Hematopoietic multipotent progenitor cell treated with erythropoietin and hydrocortisone succinate and interleukin-3 and kit ligand, for 4 days (in vitro differentiated cells): ENCODE data around the gene COL20A1.

Experiments
- DNase-seq: peaks from one replicate; pipeline ENCODE4 v3.0.0-alpha.2; 2015

The COL20A1 gene

DNA sequence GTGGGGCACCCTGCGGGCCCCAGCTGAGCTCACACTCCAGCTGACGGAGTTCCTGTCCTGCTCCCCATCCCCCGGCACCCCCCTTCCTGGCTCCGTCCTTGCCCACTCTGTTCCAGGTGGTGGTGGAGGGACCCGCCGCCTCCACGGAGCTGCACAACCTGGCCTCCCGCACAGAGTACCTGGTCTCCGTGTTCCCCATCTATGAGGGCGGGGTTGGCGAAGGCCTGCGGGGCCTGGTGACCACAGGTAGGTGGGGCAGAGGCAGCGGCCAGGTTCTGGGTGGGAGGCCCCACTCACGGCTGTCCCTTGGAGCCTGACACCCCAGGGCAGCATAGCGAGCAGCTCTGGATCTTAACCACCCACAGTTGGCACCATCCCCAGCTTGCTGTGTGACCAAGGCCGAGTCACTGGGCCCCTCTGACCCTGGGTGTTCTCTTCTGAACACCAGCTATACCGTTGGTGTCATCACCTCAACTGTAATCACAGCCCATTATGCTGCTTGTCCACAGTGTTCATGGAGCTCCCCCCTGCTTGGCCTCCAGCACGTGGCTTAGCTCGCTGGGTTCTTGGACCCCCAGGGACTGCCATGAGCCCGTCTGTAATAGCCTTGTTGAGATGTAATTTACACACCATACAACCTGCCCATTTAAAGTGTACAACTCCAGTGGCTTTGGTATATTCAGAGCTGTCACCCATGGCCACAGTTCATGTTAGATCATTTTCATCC lies 17.4 kb downstream of the COL20A1 start:
- DNase-seq: no peak

DNA sequence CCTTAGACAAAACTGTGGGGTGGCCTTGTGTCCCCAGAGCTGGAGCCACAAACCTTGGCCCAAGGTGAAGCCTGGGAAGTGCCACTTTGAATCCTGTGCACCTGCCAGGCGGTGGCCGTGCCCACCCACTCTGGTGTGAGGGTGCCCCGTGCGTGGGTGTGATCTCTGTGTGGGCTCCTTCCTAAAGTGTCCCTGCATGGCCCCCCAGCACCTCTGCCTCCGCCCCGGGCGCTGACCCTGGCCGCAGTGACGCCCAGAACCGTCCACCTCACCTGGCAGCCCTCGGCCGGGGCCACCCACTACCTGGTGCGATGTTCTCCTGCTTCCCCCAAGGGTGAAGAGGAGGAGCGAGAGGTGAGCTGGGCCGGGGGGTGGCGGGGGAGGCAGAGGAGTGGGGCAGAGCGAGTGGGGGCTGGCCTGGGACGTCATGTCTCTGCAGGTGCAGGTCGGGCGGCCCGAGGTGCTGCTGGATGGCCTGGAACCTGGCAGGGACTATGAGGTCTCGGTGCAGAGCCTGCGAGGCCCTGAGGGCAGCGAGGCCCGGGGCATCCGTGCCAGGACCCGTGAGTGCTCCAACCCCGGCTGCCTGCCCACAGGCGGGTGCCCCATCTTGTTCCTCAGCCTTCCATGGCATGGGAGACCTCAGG lies 18.3 kb downstream of the COL20A1 start:
- DNase-seq: no peak

DNA sequence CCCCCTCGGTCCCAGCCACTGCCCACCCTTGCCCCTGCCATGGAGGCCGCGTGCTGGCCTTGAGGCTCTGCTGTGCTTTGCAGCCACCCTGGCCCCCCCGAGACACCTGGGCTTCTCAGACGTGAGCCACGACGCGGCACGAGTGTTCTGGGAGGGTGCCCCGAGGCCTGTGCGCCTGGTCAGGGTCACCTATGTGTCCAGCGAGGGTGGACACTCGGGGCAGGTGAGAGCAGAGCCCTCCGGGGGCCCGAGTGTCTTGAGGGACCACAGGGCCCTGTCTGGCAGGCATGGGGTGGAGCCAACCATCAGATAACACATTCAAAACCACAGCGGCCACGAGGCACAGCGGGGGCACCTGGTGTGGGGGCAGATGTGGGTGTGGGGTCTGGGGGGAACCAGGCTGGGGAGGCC lies 18.9 kb downstream of the COL20A1 start:
- no peak for DNase-seq

GRCh38 chr20:63312273-63312672 lies 19.3 kb downstream of the COL20A1 start:
- no peak for DNase-seq

DNA sequence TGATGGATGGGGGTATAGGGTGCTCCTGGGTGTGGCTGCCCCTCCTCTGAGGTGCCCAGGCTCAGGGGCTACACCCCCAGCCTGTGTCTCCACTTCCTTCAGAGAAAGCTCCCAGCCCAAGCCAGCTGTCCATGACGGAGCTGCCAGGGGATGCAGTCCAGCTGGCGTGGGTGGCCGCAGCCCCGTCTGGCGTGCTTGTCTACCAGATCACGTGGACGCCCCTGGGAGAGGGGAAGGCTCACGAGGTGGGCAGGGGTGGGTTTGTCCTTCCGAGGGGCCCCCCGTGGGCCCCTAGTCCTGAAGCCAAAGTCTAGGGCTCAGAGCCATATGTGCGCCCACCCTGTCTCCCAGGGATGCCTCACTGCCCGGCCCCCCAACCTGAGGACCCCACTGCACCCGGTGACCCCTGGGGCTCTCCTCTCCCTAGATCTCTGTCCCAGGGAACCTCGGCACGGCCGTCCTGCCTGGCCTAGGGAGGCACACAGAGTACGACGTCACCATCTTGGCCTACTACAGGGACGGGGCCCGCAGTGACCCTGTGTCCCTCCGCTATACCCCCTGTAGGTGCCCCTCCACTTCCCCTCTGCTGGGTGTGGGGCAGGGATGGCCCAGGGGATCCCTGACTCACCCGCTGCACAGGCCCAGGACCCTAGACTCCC lies 19.8 kb downstream of the COL20A1 start:
- DNase-seq: no peak

DNA sequence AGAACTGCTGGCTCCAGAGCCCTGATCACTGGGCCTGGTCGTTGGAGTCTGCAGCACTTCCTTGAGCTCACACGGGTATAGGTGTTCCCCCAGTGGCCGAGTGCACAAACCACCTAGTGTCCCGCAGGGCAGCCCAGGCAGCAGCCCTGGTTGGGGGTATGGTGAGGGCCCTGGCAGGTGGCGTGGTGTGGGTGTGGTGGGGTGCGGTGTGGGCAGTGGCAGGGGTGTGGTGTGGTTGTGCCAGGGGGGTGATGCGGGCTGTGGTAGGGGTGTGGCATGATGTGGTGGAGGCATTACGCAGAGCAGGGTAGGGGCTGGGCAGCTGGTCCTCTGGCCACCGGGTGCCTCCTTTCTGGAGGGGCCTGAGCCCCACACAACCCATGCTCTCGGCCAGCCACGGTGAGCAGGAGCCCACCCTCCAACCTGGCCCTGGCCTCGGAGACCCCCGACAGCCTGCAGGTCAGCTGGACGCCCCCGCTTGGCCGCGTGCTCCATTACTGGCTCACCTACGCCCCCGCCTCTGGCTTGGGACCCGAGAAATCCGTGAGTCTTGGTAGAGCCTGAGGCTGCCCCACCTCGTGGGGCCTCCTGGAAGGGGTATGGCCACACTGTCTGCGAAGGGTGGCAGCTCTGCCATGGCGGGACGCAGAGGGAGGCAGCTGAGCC lies 20.5 kb downstream of the COL20A1 start:
- no peak for DNase-seq

DNA sequence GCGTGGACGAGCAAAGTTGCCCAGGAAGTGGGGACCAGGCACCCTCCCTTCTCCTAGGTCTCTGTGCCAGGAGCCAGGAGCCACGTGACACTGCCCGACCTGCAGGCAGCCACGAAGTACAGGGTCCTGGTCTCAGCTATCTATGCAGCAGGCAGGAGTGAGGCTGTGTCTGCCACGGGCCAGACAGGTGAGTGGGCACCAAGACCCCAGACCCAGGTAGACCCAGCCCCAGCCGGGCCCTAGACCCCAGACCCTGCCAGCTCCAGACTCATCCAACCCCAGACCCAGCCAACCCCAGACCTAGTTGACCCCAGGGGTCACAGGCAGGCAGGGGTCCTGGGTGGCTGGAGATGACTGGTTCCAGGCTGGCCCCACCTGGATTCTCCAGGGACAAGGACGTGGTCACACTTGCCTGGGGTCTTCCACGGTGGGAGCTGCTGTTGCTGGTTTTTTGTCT lies 21.1 kb downstream of the COL20A1 start:
- no peak for DNase-seq

- no peak for DNase-seq
These were observed 21.7 kb downstream of the COL20A1 start for GRCh38 chr20:63314566-63315239.

- DNase-seq: no peak
These were observed 22.3 kb downstream of the COL20A1 start for GRCh38 chr20:63315240-63315689.

- no peak for DNase-seq
These were observed 22.9 kb downstream of the COL20A1 start for GRCh38 chr20:63315731-63316491.

DNA sequence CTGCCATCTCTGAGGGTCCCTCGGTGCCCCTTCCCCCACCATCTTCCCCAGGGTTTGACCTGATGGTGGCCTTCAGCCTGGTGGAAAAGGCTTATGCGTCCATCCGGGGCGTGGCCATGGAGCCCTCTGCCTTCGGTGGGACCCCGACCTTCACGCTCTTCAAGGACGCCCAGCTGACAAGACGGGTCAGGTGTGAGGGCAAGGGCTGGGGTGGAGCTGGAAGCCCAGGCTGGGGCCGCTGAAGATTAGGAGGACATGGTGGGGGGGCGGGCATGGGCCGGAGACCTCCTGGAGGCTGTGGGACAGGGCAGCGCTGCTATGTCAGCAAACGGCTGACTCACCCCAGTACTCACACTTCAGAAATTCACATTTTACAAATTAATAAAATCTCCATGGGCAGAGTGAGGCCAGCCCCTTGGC lies 23.5 kb downstream of the COL20A1 start:
- DNase-seq: no peak

GRCh38 chr20:63317061-63317460 lies 24.1 kb downstream of the COL20A1 start:
- DNase-seq: no peak

GRCh38 chr20:63317601-63318291 lies 24.8 kb downstream of the COL20A1 start:
- DNase-seq: no peak

DNA sequence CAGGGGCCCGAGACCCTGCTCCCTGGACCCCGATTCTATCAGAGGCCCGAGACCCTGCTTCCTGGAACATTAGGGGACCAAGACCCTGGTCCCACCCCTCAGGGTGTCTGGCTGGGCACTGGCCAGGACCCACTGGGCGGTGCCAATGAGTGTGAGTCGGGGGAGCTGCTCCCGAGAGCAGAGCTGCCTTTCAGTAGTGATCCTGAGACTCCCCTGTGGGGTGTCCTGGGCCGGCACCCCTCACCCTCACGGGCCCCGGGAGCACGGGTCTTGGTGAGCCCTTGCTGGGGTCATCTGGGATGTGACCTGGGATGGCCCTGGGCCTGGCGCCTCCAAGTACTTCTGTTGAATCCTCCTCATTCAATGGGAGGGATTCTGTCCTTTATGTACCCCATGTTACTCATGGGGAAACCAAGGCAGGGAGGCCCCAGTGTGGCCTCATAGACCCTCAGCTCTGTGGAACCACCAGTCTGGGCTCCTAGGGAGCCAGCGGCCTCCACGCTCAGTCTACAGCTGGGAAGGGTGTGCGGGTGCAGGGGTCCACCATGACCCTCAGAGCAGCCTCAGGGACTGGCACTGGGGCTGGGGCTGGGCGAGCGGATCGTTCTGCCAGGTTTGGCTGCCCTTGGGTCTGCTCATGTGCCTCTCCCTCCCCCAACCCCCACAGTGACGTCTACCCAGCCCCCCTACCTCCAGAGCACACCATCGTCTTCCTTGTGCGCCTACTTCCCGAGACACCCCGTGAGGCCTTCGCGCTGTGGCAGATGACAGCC lies 25.6 kb downstream of the COL20A1 start:
- DNase-seq: no peak

GRCh38 chr20:63319164-63320040 lies 26.4 kb downstream of the COL20A1 start:
- DNase-seq: no peak

GRCh38 chr20:63320041-63320511 lies 27.1 kb downstream of the COL20A1 start:
- DNase-seq: no peak

DNA sequence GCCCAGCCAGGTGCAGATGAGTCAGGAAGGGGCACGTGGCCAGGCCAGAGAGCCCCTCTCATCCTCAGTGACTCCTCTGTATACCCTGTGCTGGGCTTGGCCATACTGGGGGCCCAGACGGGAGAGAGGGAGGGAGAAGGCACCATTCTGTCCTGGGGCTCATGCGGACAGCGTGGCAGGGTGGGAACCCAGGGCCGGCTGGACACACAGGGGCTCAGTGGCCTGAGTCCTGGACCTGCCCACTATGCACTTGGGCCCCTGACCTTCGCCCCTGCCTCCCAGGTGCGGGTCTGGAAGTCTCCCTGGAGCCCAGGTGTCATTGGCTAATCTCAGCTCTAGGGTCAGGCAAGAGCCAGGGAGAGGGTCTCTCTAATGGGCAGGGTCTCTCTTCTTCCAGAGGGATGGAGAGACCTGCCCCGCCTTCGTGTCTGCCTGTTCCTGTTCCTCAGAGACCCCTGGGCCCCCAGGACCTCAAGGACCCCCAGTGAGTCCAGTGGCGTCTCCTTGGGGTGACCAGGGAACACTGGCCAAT lies 27.7 kb downstream of the COL20A1 start:
- DNase-seq: no peak

- no peak for DNase-seq
These were observed 28.3 kb downstream of the COL20A1 start for GRCh38 chr20:63321148-63321831.
